ENCODE data around the gene TBC1D17. TPM values are rescaled to one million over a fixed set of nuclear protein-coding genes. Genes with fewer than 3 reads are reported as not detected.

TBC1D17 gene
- total RNA-seq, 1 donor from 2014 or later, result 47.5 TPM

GRCh38 chr19:49887037-49887664 is 9.6 kb downstream of the TBC1D17 start:
- TF ChIP-seq, protein P1, sequence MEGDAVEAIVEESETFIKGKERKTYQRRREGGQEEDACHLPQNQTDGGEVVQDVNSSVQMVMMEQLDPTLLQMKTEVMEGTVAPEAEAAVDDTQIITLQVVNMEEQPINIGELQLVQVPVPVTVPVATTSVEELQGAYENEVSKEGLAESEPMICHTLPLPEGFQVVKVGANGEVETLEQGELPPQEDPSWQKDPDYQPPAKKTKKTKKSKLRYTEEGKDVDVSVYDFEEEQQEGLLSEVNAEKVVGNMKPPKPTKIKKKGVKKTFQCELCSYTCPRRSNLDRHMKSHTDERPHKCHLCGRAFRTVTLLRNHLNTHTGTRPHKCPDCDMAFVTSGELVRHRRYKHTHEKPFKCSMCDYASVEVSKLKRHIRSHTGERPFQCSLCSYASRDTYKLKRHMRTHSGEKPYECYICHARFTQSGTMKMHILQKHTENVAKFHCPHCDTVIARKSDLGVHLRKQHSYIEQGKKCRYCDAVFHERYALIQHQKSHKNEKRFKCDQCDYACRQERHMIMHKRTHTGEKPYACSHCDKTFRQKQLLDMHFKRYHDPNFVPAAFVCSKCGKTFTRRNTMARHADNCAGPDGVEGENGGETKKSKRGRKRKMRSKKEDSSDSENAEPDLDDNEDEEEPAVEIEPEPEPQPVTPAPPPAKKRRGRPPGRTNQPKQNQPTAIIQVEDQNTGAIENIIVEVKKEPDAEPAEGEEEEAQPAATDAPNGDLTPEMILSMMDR (IDR thresholded peaks at IDR 0.05; ENCODE audit: borderline replicate concordance), result no peak
- intact Hi-C loops (cut with micrococcal nuclease), result no loop called here
- peaks cover 29% of the 10 kb centered on the region for H3K4me1 ChIP-seq
- no peak overlapping the region for H3K27ac ChIP-seq (replicated peaks)
- no peak overlapping the region for H3K4me3 ChIP-seq
- H3K27me3 ChIP-seq (ENCODE audit: low read depth), result peaks cover 15% of the 10 kb centered on the region
- DNase-seq, result no peak
- H3K36me3 ChIP-seq, result peaks cover 52% of the 10 kb centered on the region
- no peaks in the 10 kb centered on the region for H3K9me3 ChIP-seq (replicated peaks)

GRCh38 chr19:49887665-49888509 is 10.4 kb downstream of the TBC1D17 start:
- Histone ChIP-seq H3K9me3 (replicated peaks) (no peaks in the 10 kb centered on the region), H3K27ac (replicated peaks) (no peak overlapping the region), H3K27me3 (ENCODE audit: low read depth) (peaks cover 20% of the 10 kb centered on the region), H3K4me1 (peaks cover 29% of the 10 kb centered on the region), H3K4me3 (no peak overlapping the region), H3K36me3 (peaks cover 45% of the 10 kb centered on the region)
- TF ChIP-seq, protein P1 (IDR thresholded peaks at IDR 0.05; ENCODE audit: borderline replicate concordance), result no peak
- intact Hi-C loops (cut with micrococcal nuclease), result no loop called here
- no peak for DNase-seq

DNA sequence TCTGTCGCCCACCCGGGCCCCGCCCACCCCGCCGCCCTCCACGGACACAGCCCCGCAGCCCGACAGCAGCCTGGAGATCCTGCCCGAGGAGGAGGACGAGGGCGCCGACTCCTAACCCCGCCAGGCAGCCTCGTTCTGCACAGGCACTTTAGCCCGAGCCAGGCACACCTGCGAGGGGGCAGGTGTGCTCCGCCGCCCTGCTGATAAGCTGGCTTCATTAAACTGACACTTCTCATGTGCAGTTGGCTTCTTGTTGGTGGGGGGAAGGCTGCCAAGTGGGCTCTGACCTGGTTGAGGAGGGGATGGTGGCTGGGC is 11.0 kb downstream of the TBC1D17 start:
- intact Hi-C loops (cut with micrococcal nuclease), result no loop called here
- Histone ChIP-seq H3K36me3 (peaks cover 39% of the 10 kb centered on the region), H3K9me3 (replicated peaks) (no peaks in the 10 kb centered on the region)

DNA sequence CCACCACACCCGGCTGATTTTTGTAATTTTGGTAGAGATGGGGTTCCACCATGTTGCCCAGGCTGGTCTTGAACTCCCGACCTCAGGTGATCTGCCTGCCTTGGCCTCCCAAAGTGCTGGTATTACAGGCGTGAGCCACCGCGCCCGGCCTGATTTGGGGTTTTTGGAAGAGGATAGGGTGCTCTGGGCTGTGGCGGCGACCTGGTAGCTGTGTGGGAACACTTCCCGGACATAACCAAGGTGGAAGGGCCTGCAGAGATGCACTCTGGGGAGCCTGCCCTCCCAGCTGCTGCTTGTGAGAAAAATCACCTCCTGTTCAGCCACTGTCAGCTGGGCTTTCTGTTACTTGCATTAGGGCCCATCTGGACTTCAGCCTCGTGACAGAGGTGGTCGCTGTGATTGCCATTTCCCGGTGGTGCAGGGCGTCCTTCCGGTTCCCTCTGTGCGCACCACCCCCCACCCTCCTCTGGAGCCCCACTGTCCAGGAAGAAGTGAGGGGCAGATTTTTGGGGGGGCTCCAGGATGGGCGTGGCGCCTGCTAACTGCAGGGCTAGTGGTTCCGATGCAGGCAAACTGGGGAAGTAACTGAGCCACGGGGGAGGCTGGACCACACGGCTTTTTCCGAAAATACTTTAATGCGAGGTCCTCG is 11.7 kb downstream of the TBC1D17 start:
- Histone ChIP-seq H3K36me3 (peaks cover 32% of the 10 kb centered on the region), H3K27me3 (ENCODE audit: low read depth) (peaks cover 24% of the 10 kb centered on the region), H3K9me3 (replicated peaks) (no peaks in the 10 kb centered on the region), H3K27ac (replicated peaks) (no peak overlapping the region), H3K4me1 (peaks cover 29% of the 10 kb centered on the region), H3K4me3 (no peak overlapping the region)
- TF ChIP-seq, protein P1 (IDR thresholded peaks at IDR 0.05; ENCODE audit: borderline replicate concordance), result no peak
- no peak for DNase-seq
- intact Hi-C loops (cut with micrococcal nuclease), result no loop called here

More for the DNA sequence above, 11.0 kb downstream of the TBC1D17 start:
- TF ChIP-seq, protein P1 (IDR thresholded peaks at IDR 0.05; ENCODE audit: borderline replicate concordance), result no peak
- Histone ChIP-seq H3K27me3 (ENCODE audit: low read depth) (peaks cover 24% of the 10 kb centered on the region), H3K4me3 (no peak overlapping the region), H3K4me1 (peaks cover 29% of the 10 kb centered on the region), H3K27ac (replicated peaks) (no peak overlapping the region)
- no peak for DNase-seq

GRCh38 chr19:49889687-49890348 is 12.3 kb downstream of the TBC1D17 start:
- H3K27ac ChIP-seq (replicated peaks), result no peak overlapping the region
- TF ChIP-seq, protein P1 (IDR thresholded peaks at IDR 0.05; ENCODE audit: borderline replicate concordance), result peak; percentile 81
- H3K36me3 ChIP-seq, result peaks cover 26% of the 10 kb centered on the region
- peak; percentile 74 for DNase-seq
- intact Hi-C loops (cut with micrococcal nuclease), result no loop called here
- peaks cover 24% of the 10 kb centered on the region for H3K27me3 ChIP-seq (ENCODE audit: low read depth)
- H3K4me1 ChIP-seq, result peaks cover 29% of the 10 kb centered on the region
- H3K9me3 ChIP-seq (replicated peaks), result no peaks in the 10 kb centered on the region
- H3K4me3 ChIP-seq, result peak overlapping the region; percentile 60

All from left ventricle myocardium inferior (tissue), 1 donor.